Ovary (tissue), 3 donors: ENCODE data around the gene INS.

Experiments
- EP300 ChIP-seq: sonication (generic); formaldehyde crosslinking; IDR thresholded peaks from one replicate; pipeline ENCODE4 v1.6.1; 2017; ENCODE audit warnings: antibody characterized with exemption
- POLR2A ChIP-seq: fragments of 450-650 bp; IDR thresholded peaks from one replicate; pipeline ENCODE4 v1.6.1; 2017; ENCODE audit warnings: antibody characterized with exemption, mild to moderate bottlenecking, moderate library complexity
- TF ChIP-seq, protein P1 (sequence below), 3 donors: fragments of 450-650 bp in 2 of 3; fragments of 200-600 bp in 1 of 3; IDR thresholded peaks; one replicate each; pipeline versions ENCODE4 v1.5.1 to v1.8.0; 2016 to 2022; ENCODE audit warnings: antibody characterized with exemption in 3 of 3, mild to moderate bottlenecking in 1 of 3
- donor health status: DM: no; HTN: no; CAD: no.

DNA sequence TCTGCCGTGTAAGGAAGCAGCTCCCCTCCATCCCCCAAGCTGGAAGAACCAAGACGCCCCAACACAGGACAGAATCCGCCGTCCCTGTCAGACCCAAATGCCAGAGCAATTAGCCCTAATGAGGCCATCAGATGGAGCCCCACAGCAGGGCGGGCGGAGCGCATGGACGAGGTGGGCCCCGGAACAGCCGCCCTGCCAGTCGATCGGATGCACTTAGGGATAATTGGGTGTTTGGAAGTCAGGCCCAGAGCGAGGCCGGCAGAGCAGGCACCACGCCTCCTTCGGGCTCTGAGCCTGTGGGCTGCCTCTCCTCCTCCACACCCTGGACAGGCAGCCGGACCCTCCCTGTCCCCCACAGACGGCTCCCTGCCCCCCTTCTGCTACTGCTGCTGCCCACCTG is 16.1 kb upstream of the INS start:
- TF ChIP-seq POLR2A (no peak), EP300 (no peak)
- TF ChIP-seq, protein P1, sequence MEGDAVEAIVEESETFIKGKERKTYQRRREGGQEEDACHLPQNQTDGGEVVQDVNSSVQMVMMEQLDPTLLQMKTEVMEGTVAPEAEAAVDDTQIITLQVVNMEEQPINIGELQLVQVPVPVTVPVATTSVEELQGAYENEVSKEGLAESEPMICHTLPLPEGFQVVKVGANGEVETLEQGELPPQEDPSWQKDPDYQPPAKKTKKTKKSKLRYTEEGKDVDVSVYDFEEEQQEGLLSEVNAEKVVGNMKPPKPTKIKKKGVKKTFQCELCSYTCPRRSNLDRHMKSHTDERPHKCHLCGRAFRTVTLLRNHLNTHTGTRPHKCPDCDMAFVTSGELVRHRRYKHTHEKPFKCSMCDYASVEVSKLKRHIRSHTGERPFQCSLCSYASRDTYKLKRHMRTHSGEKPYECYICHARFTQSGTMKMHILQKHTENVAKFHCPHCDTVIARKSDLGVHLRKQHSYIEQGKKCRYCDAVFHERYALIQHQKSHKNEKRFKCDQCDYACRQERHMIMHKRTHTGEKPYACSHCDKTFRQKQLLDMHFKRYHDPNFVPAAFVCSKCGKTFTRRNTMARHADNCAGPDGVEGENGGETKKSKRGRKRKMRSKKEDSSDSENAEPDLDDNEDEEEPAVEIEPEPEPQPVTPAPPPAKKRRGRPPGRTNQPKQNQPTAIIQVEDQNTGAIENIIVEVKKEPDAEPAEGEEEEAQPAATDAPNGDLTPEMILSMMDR (IDR thresholded peaks at IDR 0.05), result no peak
